ENCODE measurements around the gene NUTF2. TPM values are rescaled to one million over a fixed set of nuclear protein-coding genes. Genes with fewer than 3 reads are reported as not detected.

NUTF2 gene
- total and polyA plus RNA-seq, 2 donors: 50.7 to 106 TPM

- H3K27ac ChIP-seq (ENCODE audit: low read depth in 1 of 2, low read length in 1 of 2): no peak overlapping the region
- DNase-seq (ENCODE audit: low read depth in 6 of 9, low spot score in 9 of 9): no peak
- no peak overlapping the region for H3K4me3 ChIP-seq (ENCODE audit: low read length in 2 of 2)
- H3K27me3 ChIP-seq (ENCODE audit: control insufficient read depth in 2 of 2, insufficient read depth in 1 of 2, low read length in 1 of 2): no peaks in the 10 kb centered on the region
- H3K36me3 ChIP-seq (ENCODE audit: control insufficient read depth in 2 of 2, insufficient read depth in 2 of 2, low read length in 1 of 2): peaks cover 92 to 94% of the 10 kb centered on the region in 2 donors
- WGBS: 96% methylated on average over 18 of the region's 18 CpGs
- no peaks in the 10 kb centered on the region for H3K4me1 ChIP-seq (ENCODE audit: control insufficient read depth in 2 of 2, insufficient read depth in 2 of 2, low read length in 2 of 2)
- peaks cover 0 to 7% of the 10 kb centered on the region in 2 donors for H3K9me3 ChIP-seq (ENCODE audit: control insufficient read depth in 2 of 2, insufficient read depth in 1 of 2, low read length in 1 of 2)
Observed at GRCh38 chr16:67882374-67883145, 35.8 kb downstream of the NUTF2 start.

- WGBS: 92% methylated on average over 6 of the region's 6 CpGs
- H3K27me3 ChIP-seq (ENCODE audit: control insufficient read depth in 2 of 2, insufficient read depth in 1 of 2, low read length in 1 of 2): no peaks in the 10 kb centered on the region
- H3K27ac ChIP-seq (ENCODE audit: low read depth in 1 of 2, low read length in 1 of 2): no peak overlapping the region
- no peaks in the 10 kb centered on the region for H3K4me1 ChIP-seq (ENCODE audit: control insufficient read depth in 2 of 2, insufficient read depth in 2 of 2, low read length in 2 of 2)
- H3K9me3 ChIP-seq (ENCODE audit: control insufficient read depth in 2 of 2, insufficient read depth in 1 of 2, low read length in 1 of 2): peaks cover 0 to 5% of the 10 kb centered on the region in 2 donors
- DNase-seq (ENCODE audit: low read depth in 6 of 9, low spot score in 9 of 9): no peak
- no peak overlapping the region for H3K4me3 ChIP-seq (ENCODE audit: low read length in 2 of 2)
- H3K36me3 ChIP-seq (ENCODE audit: control insufficient read depth in 2 of 2, insufficient read depth in 2 of 2, low read length in 1 of 2): peaks cover 85 to 86% of the 10 kb centered on the region in 2 donors
Observed at GRCh38 chr16:67883146-67883871, 36.6 kb downstream of the NUTF2 start.

- DNase-seq (ENCODE audit: low read depth in 6 of 9, low spot score in 9 of 9): peak in 3 of 9 donors; percentile 59 to 73 (median 66)
- Histone ChIP-seq H3K9me3 (ENCODE audit: control insufficient read depth in 2 of 2, insufficient read depth in 1 of 2, low read length in 1 of 2) (peaks cover 0 to 5% of the 10 kb centered on the region in 2 donors), H3K27ac (ENCODE audit: low read depth in 1 of 2, low read length in 1 of 2) (no peak overlapping the region)
Observed at GRCh38 chr16:67883872-67884261, 37.1 kb downstream of the NUTF2 start.

GRCh38 chr16:67884684-67885083, 38.0 kb downstream of the NUTF2 start, which contains the start of gene NRN1L:
Gene NRN1L, plus strand, starts transcription at chr16:67884885. Its CDS starts 19 bp downstream, at chr16:67884904.
- WGBS: 90% methylated on average over 22 of the region's 22 CpGs
- no peaks in the 10 kb centered on the region for H3K27me3 ChIP-seq (ENCODE audit: control insufficient read depth in 2 of 2, insufficient read depth in 1 of 2, low read length in 1 of 2)
- no peak within 1 kb of the TSS for H3K4me3 ChIP-seq (ENCODE audit: low read length in 2 of 2)
- peaks cover 0 to 1% of the 10 kb centered on the region in 2 donors for H3K9me3 ChIP-seq (ENCODE audit: control insufficient read depth in 2 of 2, insufficient read depth in 1 of 2, low read length in 1 of 2)
- H3K36me3 ChIP-seq (ENCODE audit: control insufficient read depth in 2 of 2, insufficient read depth in 2 of 2, low read length in 1 of 2): peaks cover 71 to 72% of the 10 kb centered on the region in 2 donors
- no peak for DNase-seq (ENCODE audit: low read depth in 6 of 9, low spot score in 9 of 9)
- H3K27ac ChIP-seq (ENCODE audit: low read depth in 1 of 2, low read length in 1 of 2): no peak within 1 kb of the TSS
- no peaks in the 10 kb centered on the region for H3K4me1 ChIP-seq (ENCODE audit: control insufficient read depth in 2 of 2, insufficient read depth in 2 of 2, low read length in 2 of 2)

More at GRCh38 chr16:67883872-67884261, 37.1 kb downstream of the NUTF2 start:
- Histone ChIP-seq H3K4me1 (ENCODE audit: control insufficient read depth in 2 of 2, insufficient read depth in 2 of 2, low read length in 2 of 2) (no peaks in the 10 kb centered on the region), H3K4me3 (ENCODE audit: low read length in 2 of 2) (no peak overlapping the region), H3K36me3 (ENCODE audit: control insufficient read depth in 2 of 2, insufficient read depth in 2 of 2, low read length in 1 of 2) (peaks cover 79 to 81% of the 10 kb centered on the region in 2 donors), H3K27me3 (ENCODE audit: control insufficient read depth in 2 of 2, insufficient read depth in 1 of 2, low read length in 1 of 2) (no peaks in the 10 kb centered on the region)
- WGBS: 72% methylated on average over 11 of the region's 11 CpGs

- no peaks in the 10 kb centered on the region for H3K27me3 ChIP-seq (ENCODE audit: control insufficient read depth in 2 of 2, insufficient read depth in 1 of 2, low read length in 1 of 2)
- no peak for DNase-seq (ENCODE audit: low read depth in 6 of 9, low spot score in 9 of 9)
- 97% methylated on average over 12 of the region's 12 CpGs for WGBS
- no peaks in the 10 kb centered on the region for H3K4me1 ChIP-seq (ENCODE audit: control insufficient read depth in 2 of 2, insufficient read depth in 2 of 2, low read length in 2 of 2)
- H3K9me3 ChIP-seq (ENCODE audit: control insufficient read depth in 2 of 2, insufficient read depth in 1 of 2, low read length in 1 of 2): no peaks in the 10 kb centered on the region
- no peak overlapping the region for H3K27ac ChIP-seq (ENCODE audit: low read depth in 1 of 2, low read length in 1 of 2)
- peaks cover 62 to 64% of the 10 kb centered on the region in 2 donors for H3K36me3 ChIP-seq (ENCODE audit: control insufficient read depth in 2 of 2, insufficient read depth in 2 of 2, low read length in 1 of 2)
- no peak overlapping the region for H3K4me3 ChIP-seq (ENCODE audit: low read length in 2 of 2)
Observed at GRCh38 chr16:67885545-67885944, 38.8 kb downstream of the NUTF2 start.

GRCh38 chr16:67885976-67886375, 39.2 kb downstream of the NUTF2 start:
- no peak for DNase-seq (ENCODE audit: low read depth in 6 of 9, low spot score in 9 of 9)
- 99% methylated on average over 19 of the region's 19 CpGs for WGBS
- Histone ChIP-seq H3K27ac (ENCODE audit: low read depth in 1 of 2, low read length in 1 of 2) (no peak overlapping the region), H3K9me3 (ENCODE audit: control insufficient read depth in 2 of 2, insufficient read depth in 1 of 2, low read length in 1 of 2) (no peaks in the 10 kb centered on the region), H3K36me3 (ENCODE audit: control insufficient read depth in 2 of 2, insufficient read depth in 2 of 2, low read length in 1 of 2) (peaks cover 58 to 59% of the 10 kb centered on the region in 2 donors), H3K4me1 (ENCODE audit: control insufficient read depth in 2 of 2, insufficient read depth in 2 of 2, low read length in 2 of 2) (no peaks in the 10 kb centered on the region), H3K4me3 (ENCODE audit: low read length in 2 of 2) (no peak overlapping the region), H3K27me3 (ENCODE audit: control insufficient read depth in 2 of 2, insufficient read depth in 1 of 2, low read length in 1 of 2) (no peaks in the 10 kb centered on the region)

GRCh38 chr16:67886387-67886786, 39.7 kb downstream of the NUTF2 start:
- peak overlapping the region in 1 of 2 donors; percentile 8 for H3K27ac ChIP-seq (ENCODE audit: low read depth in 1 of 2, low read length in 1 of 2)
- 97% methylated on average over 5 of the region's 5 CpGs for WGBS
- no peak for DNase-seq (ENCODE audit: low read depth in 6 of 9, low spot score in 9 of 9)

GRCh38 chr16:67888331-67888730, 41.6 kb downstream of the NUTF2 start:
- Histone ChIP-seq H3K9me3 (ENCODE audit: control insufficient read depth in 2 of 2, insufficient read depth in 1 of 2, low read length in 1 of 2) (no peaks in the 10 kb centered on the region), H3K27me3 (ENCODE audit: control insufficient read depth in 2 of 2, insufficient read depth in 1 of 2, low read length in 1 of 2) (no peaks in the 10 kb centered on the region), H3K4me1 (ENCODE audit: control insufficient read depth in 2 of 2, insufficient read depth in 2 of 2, low read length in 2 of 2) (no peaks in the 10 kb centered on the region), H3K36me3 (ENCODE audit: control insufficient read depth in 2 of 2, insufficient read depth in 2 of 2, low read length in 1 of 2) (peaks cover 35 to 36% of the 10 kb centered on the region in 2 donors), H3K4me3 (ENCODE audit: low read length in 2 of 2) (no peak overlapping the region), H3K27ac (ENCODE audit: low read depth in 1 of 2, low read length in 1 of 2) (no peak overlapping the region)
- WGBS: 96% methylated on average over 3 of the region's 3 CpGs
- DNase-seq (ENCODE audit: low read depth in 6 of 9, low spot score in 9 of 9): no peak

More at GRCh38 chr16:67886387-67886786, 39.7 kb downstream of the NUTF2 start:
- no peaks in the 10 kb centered on the region for H3K4me1 ChIP-seq (ENCODE audit: control insufficient read depth in 2 of 2, insufficient read depth in 2 of 2, low read length in 2 of 2)
- H3K9me3 ChIP-seq (ENCODE audit: control insufficient read depth in 2 of 2, insufficient read depth in 1 of 2, low read length in 1 of 2): no peaks in the 10 kb centered on the region
- H3K27me3 ChIP-seq (ENCODE audit: control insufficient read depth in 2 of 2, insufficient read depth in 1 of 2, low read length in 1 of 2): no peaks in the 10 kb centered on the region
- H3K4me3 ChIP-seq (ENCODE audit: low read length in 2 of 2): no peak overlapping the region
- H3K36me3 ChIP-seq (ENCODE audit: control insufficient read depth in 2 of 2, insufficient read depth in 2 of 2, low read length in 1 of 2): peaks cover 54 to 55% of the 10 kb centered on the region in 2 donors

GRCh38 chr16:67892375-67892774, 45.6 kb downstream of the NUTF2 start:
- Histone ChIP-seq H3K4me1 (ENCODE audit: control insufficient read depth in 2 of 2, insufficient read depth in 2 of 2, low read length in 2 of 2) (peaks cover 11 to 13% of the 10 kb centered on the region in 2 donors), H3K9me3 (ENCODE audit: control insufficient read depth in 2 of 2, insufficient read depth in 1 of 2, low read length in 1 of 2) (no peaks in the 10 kb centered on the region), H3K4me3 (ENCODE audit: low read length in 2 of 2) (peak overlapping the region; percentile 89 to 100), H3K27ac (ENCODE audit: low read depth in 1 of 2, low read length in 1 of 2) (no peak overlapping the region), H3K27me3 (ENCODE audit: control insufficient read depth in 2 of 2, insufficient read depth in 1 of 2, low read length in 1 of 2) (no peaks in the 10 kb centered on the region), H3K36me3 (ENCODE audit: control insufficient read depth in 2 of 2, insufficient read depth in 2 of 2, low read length in 1 of 2) (peaks cover 2 to 5% of the 10 kb centered on the region in 2 donors)
- WGBS: 87% methylated on average over 5 of the region's 5 CpGs
- no peak for DNase-seq (ENCODE audit: low read depth in 6 of 9, low spot score in 9 of 9)
